Endodermal cell (in vitro differentiated cells): Measurements from ENCODE around the gene C15orf39. TPM values are rescaled to one million over a fixed set of nuclear protein-coding genes. Genes with fewer than 3 reads are reported as not detected.

Source experiments
- DNase-seq: peaks from one replicate; pipeline ENCODE4 v3.0.0-alpha.2; 2017
- H3K27ac ChIP-seq: 2 replicates; pipeline ENCODE4 v1.5.1; 2013; ENCODE audit warnings: mild to moderate bottlenecking, low read depth, low read length, moderate library complexity
- H3K27me3 ChIP-seq: 2 replicates; pipeline ENCODE4 v1.6.1; 2013; ENCODE audit warnings: mild to moderate bottlenecking, low read length, moderate library complexity; ENCODE audit not compliant: insufficient read depth, control insufficient read depth, poor library complexity, severe bottlenecking
- H3K36me3 ChIP-seq: 2 replicates; pipeline ENCODE4 v1.7.0; 2013; ENCODE audit warnings: mild to moderate bottlenecking, low read length, moderate library complexity; ENCODE audit not compliant: control insufficient read depth, insufficient read depth
- H3K4me1 ChIP-seq: one replicate; pipeline ENCODE4 v1.7.0; 2013; ENCODE audit warnings: low read length; ENCODE audit not compliant: control insufficient read depth, insufficient read depth
- H3K4me3 ChIP-seq: 2 replicates; pipeline ENCODE4 v1.5.1; 2013; ENCODE audit warnings: mild to moderate bottlenecking, low read length, moderate library complexity
- H3K9ac ChIP-seq: 2 replicates; pipeline ENCODE4 v1.6.1; 2013; ENCODE audit warnings: mild to moderate bottlenecking, low read length, moderate library complexity; ENCODE audit not compliant: poor library complexity, severe bottlenecking; ENCODE audit errors: extremely low read depth
- H3K9me3 ChIP-seq: 2 replicates; pipeline ENCODE4 v1.6.1; 2013; ENCODE audit warnings: mild to moderate bottlenecking, low read length, moderate library complexity; ENCODE audit not compliant: control insufficient read depth
- H3K27ac Mint-ChIP-seq: 2 replicates; pipeline ENCODE4 v1.8.0; 2020; ENCODE audit warnings: mixed read lengths
- H3K27me3 Mint-ChIP-seq: 2 replicates; pipeline ENCODE4 v1.8.0; 2021; ENCODE audit warnings: mild to moderate bottlenecking, mixed read lengths; ENCODE audit not compliant: insufficient read depth
- H3K36me3 Mint-ChIP-seq: 2 replicates; pipeline ENCODE4 v1.8.0; 2020; ENCODE audit warnings: low read depth, mixed read lengths
- H3K4me1 Mint-ChIP-seq: 2 replicates; pipeline ENCODE4 v1.8.0; 2020; ENCODE audit warnings: mixed read lengths
- H3K4me3 Mint-ChIP-seq: 2 replicates; pipeline ENCODE4 v1.8.0; 2020; ENCODE audit warnings: mild to moderate bottlenecking, moderate library complexity, mixed read lengths
- H3K9me3 Mint-ChIP-seq: 2 replicates; pipeline ENCODE4 v1.8.0; 2020; ENCODE audit warnings: mild to moderate bottlenecking, mixed read lengths
- WGBS, 2 experiments: methylation state at CpG; one replicate each; pipeline versions ENCODE4 v1.1.5 to v1.1.7; 2013; ENCODE audit warnings: missing lambda C conversion rate in 2 of 2, mixed read lengths in 1 of 2; ENCODE audit not compliant: insufficient coverage in 1 of 2, insufficient read length in 1 of 2; 5-methylcytosine and 5-hydroxymethylcytosine counted together
- total RNA-seq, 2 donors: library from RNA; stranded (reverse); fragmentation: NEBNext Ultra II Directional in 1 of 2; extraction: Animal tissue kit (Norgen Biotek cat#: 25700) in 1 of 2; gene quantifications; 2 replicates in 1 of 2; 3 replicates in 1 of 2; pipeline ENCODE4 v1.2.1, GENCODE V29; 2021
- TF ChIP-seq, protein P1 (sequence below): fragments of 200-600 bp; sonication (generic); conservative IDR thresholded peaks from 2 replicates; pipeline ENCODE4 v1.5.0; 2021; ENCODE audit warnings: antibody characterized with exemption, mild to moderate bottlenecking

Gene C15orf39
- total RNA-seq, 2 donors from 2014 or later, result 19.0 to 22.2 TPM

- H3K4me1 Mint-ChIP-seq, result no peaks in the 10 kb centered on the region
- no peaks in the 10 kb centered on the region for H3K36me3 Mint-ChIP-seq
- peaks cover 20% of the 10 kb centered on the region for H3K27me3 Mint-ChIP-seq
- no peak overlapping the region for H3K27ac ChIP-seq
- DNase-seq, result no peak
- H3K27ac Mint-ChIP-seq, result no peak overlapping the region
- H3K4me1 ChIP-seq, result no peaks in the 10 kb centered on the region
- TF ChIP-seq, protein P1, sequence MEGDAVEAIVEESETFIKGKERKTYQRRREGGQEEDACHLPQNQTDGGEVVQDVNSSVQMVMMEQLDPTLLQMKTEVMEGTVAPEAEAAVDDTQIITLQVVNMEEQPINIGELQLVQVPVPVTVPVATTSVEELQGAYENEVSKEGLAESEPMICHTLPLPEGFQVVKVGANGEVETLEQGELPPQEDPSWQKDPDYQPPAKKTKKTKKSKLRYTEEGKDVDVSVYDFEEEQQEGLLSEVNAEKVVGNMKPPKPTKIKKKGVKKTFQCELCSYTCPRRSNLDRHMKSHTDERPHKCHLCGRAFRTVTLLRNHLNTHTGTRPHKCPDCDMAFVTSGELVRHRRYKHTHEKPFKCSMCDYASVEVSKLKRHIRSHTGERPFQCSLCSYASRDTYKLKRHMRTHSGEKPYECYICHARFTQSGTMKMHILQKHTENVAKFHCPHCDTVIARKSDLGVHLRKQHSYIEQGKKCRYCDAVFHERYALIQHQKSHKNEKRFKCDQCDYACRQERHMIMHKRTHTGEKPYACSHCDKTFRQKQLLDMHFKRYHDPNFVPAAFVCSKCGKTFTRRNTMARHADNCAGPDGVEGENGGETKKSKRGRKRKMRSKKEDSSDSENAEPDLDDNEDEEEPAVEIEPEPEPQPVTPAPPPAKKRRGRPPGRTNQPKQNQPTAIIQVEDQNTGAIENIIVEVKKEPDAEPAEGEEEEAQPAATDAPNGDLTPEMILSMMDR, result peak; percentile 13
- H3K9ac ChIP-seq, result no peak overlapping the region
- H3K9me3 Mint-ChIP-seq, result no peaks in the 10 kb centered on the region
- H3K36me3 ChIP-seq, result no peaks in the 10 kb centered on the region
- H3K9me3 ChIP-seq, result no peaks in the 10 kb centered on the region
- H3K27me3 ChIP-seq, result no peaks in the 10 kb centered on the region
- 94 to 100% methylated on average over 1 to 10 of the region's 13 CpGs for WGBS, 2 experiments
- H3K4me3 Mint-ChIP-seq, result no peak overlapping the region
- no peak overlapping the region for H3K4me3 ChIP-seq
Observed at GRCh38 chr15:75227663-75228280, 26.1 kb downstream of the C15orf39 start.

DNA sequence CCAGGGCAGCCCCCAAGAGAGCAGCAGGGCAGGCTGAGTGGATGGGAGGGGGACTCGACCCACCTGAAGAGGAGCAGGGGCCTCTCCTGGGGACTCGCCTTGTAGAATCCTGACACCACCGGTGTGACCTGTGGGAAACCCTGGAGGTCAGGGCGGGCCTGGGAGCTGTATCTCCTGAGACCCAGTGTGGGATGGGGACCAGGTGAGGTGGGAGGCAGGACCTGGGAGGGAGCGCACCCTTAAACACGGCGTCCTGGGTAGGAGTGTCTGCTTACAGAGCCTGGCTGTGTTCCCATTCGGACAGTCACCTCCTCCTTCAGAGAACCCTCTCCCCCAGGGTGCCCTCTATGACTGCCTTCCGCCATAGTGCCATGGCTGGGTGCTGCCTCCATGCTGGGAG lies 27.1 kb downstream of the C15orf39 start:
- no peak for DNase-seq
- no peak overlapping the region for H3K4me3 ChIP-seq
- no peaks in the 10 kb centered on the region for H3K36me3 Mint-ChIP-seq

GRCh38 chr15:75229191-75230015 lies 27.7 kb downstream of the C15orf39 start:
- Histone ChIP-seq H3K27ac (no peak overlapping the region), H3K36me3 (no peaks in the 10 kb centered on the region), H3K27me3 (no peaks in the 10 kb centered on the region), H3K4me1 (no peaks in the 10 kb centered on the region), H3K9me3 (no peaks in the 10 kb centered on the region), H3K9ac (no peak overlapping the region), H3K4me3 (no peak overlapping the region)
- 88 to 95% methylated on average over 10 to 21 of the region's 21 CpGs for WGBS, 2 experiments
- H3K36me3 Mint-ChIP-seq, result no peaks in the 10 kb centered on the region
- H3K27ac Mint-ChIP-seq, result no peak overlapping the region
- H3K27me3 Mint-ChIP-seq, result peaks cover 21% of the 10 kb centered on the region
- no peaks in the 10 kb centered on the region for H3K9me3 Mint-ChIP-seq
- TF ChIP-seq, protein P1, result no peak
- no peak for DNase-seq
- no peaks in the 10 kb centered on the region for H3K4me1 Mint-ChIP-seq
- no peak overlapping the region for H3K4me3 Mint-ChIP-seq

More for the DNA sequence above, 27.1 kb downstream of the C15orf39 start:
- Mint-ChIP-seq H3K9me3 (no peaks in the 10 kb centered on the region), H3K4me1 (no peaks in the 10 kb centered on the region), H3K27ac (no peak overlapping the region), H3K4me3 (no peak overlapping the region), H3K27me3 (peaks cover 21% of the 10 kb centered on the region)
- Histone ChIP-seq H3K9ac (no peak overlapping the region), H3K36me3 (no peaks in the 10 kb centered on the region), H3K27me3 (no peaks in the 10 kb centered on the region), H3K4me1 (no peaks in the 10 kb centered on the region), H3K27ac (no peak overlapping the region), H3K9me3 (no peaks in the 10 kb centered on the region)
- WGBS, 2 experiments, result 82 to 94% methylated on average over 6 to 9 of the region's 9 CpGs
- TF ChIP-seq, protein P1, result no peak
